ENCODE data around the gene C17orf78. TPM values are rescaled to one million over a fixed set of nuclear protein-coding genes. Genes with fewer than 3 reads are reported as not detected.

Gene C17orf78
- total RNA-seq, 1 donor from 2014 or later = not detected

GRCh38 chr17:37422971-37423625, 47.3 kb downstream of the C17orf78 start:
- no peaks in the 10 kb centered on the region for H3K27me3 ChIP-seq
- no peaks in the 10 kb centered on the region for H3K4me1 ChIP-seq
- intact Hi-C loops (cut with DNase I) = no loop called here
- no peak overlapping the region for H3K4me3 ChIP-seq
- H3K36me3 ChIP-seq = peaks cover 0 to 31% of the 10 kb centered on the region in 2 donors
- H3K9me3 ChIP-seq = no peaks in the 10 kb centered on the region
- H3K27ac ChIP-seq = no peak overlapping the region
- DNase-seq (ENCODE audit: extremely low spot score in 2 of 2) = no peak
- no peak for TF ChIP-seq POLR2A (IDR thresholded peaks at IDR 0.05)
- TF ChIP-seq POLR2AphosphoS5 (IDR thresholded peaks at IDR 0.05; ENCODE audit: insufficient read depth in 1 of 2, low read depth in 1 of 2) = no peak
- no peak for TF ChIP-seq CTCF (IDR thresholded peaks at IDR 0.05)

GRCh38 chr17:37425268-37425667, 49.5 kb downstream of the C17orf78 start:
- DNase-seq (ENCODE audit: extremely low spot score in 2 of 2) = no peak
- Histone ChIP-seq H3K4me3 (no peak overlapping the region), H3K4me1 (peaks cover 1% of the 10 kb centered on the region), H3K27ac (no peak overlapping the region), H3K36me3 (peaks cover 0 to 37% of the 10 kb centered on the region in 2 donors), H3K9me3 (no peaks in the 10 kb centered on the region), H3K27me3 (no peaks in the 10 kb centered on the region)
- no peak for TF ChIP-seq CTCF (IDR thresholded peaks at IDR 0.05)
- no peak for TF ChIP-seq POLR2AphosphoS5 (IDR thresholded peaks at IDR 0.05; ENCODE audit: insufficient read depth in 1 of 2, low read depth in 1 of 2)
- TF ChIP-seq POLR2A (IDR thresholded peaks at IDR 0.05) = no peak
- intact Hi-C loops (cut with DNase I) = no loop called here

- H3K36me3 ChIP-seq = peaks cover 0 to 37% of the 10 kb centered on the region in 2 donors
- intact Hi-C loops (cut with DNase I) = no loop called here
- H3K27ac ChIP-seq = peak overlapping the region; percentile 62
- H3K4me3 ChIP-seq = no peak overlapping the region
- DNase-seq (ENCODE audit: extremely low spot score in 2 of 2) = no peak
- TF ChIP-seq POLR2AphosphoS5 (IDR thresholded peaks at IDR 0.05; ENCODE audit: insufficient read depth in 1 of 2, low read depth in 1 of 2) (no peak), CTCF (IDR thresholded peaks at IDR 0.05) (no peak), POLR2A (IDR thresholded peaks at IDR 0.05) (no peak)
- H3K27me3 ChIP-seq = no peaks in the 10 kb centered on the region
- H3K4me1 ChIP-seq = peaks cover 6% of the 10 kb centered on the region
- H3K9me3 ChIP-seq = no peaks in the 10 kb centered on the region
Measured at GRCh38 chr17:37429039-37429438, 53.3 kb downstream of the C17orf78 start.

- intact Hi-C loops (cut with DNase I) = no loop called here
- Histone ChIP-seq H3K9me3 (no peaks in the 10 kb centered on the region), H3K27ac (peak overlapping the region; percentile 62), H3K4me3 (no peak overlapping the region), H3K27me3 (no peaks in the 10 kb centered on the region), H3K4me1 (peaks cover 6% of the 10 kb centered on the region), H3K36me3 (peaks cover 0 to 33% of the 10 kb centered on the region in 2 donors)
- no peak for DNase-seq (ENCODE audit: extremely low spot score in 2 of 2)
- TF ChIP-seq CTCF (IDR thresholded peaks at IDR 0.05) = no peak
- no peak for TF ChIP-seq POLR2AphosphoS5 (IDR thresholded peaks at IDR 0.05; ENCODE audit: insufficient read depth in 1 of 2, low read depth in 1 of 2)
- no peak for TF ChIP-seq POLR2A (IDR thresholded peaks at IDR 0.05)
Measured at GRCh38 chr17:37429453-37429852, 53.7 kb downstream of the C17orf78 start.

GRCh38 chr17:37430051-37430627, 54.4 kb downstream of the C17orf78 start:
- intact Hi-C loops (cut with DNase I) = no loop called here
- DNase-seq (ENCODE audit: extremely low spot score in 2 of 2) = no peak
- H3K9me3 ChIP-seq = no peaks in the 10 kb centered on the region
- peak overlapping the region; percentile 62 for H3K27ac ChIP-seq
- H3K4me3 ChIP-seq = no peak overlapping the region
- TF ChIP-seq CTCF (IDR thresholded peaks at IDR 0.05) (no peak), POLR2AphosphoS5 (IDR thresholded peaks at IDR 0.05; ENCODE audit: insufficient read depth in 1 of 2, low read depth in 1 of 2) (peak in 1 of 2 donors; percentile 23)
- peaks cover 6% of the 10 kb centered on the region for H3K4me1 ChIP-seq
- H3K27me3 ChIP-seq = no peaks in the 10 kb centered on the region
- H3K36me3 ChIP-seq = peaks cover 0 to 26% of the 10 kb centered on the region in 2 donors

Data from vagina (tissue), 2 donors.